NCI-H146 treated with DMSO at 0.1 percent for 48 hours (cell line): Measurements from ENCODE around the gene PALS2.
A peak's percentile ranks its signal among the peaks of the same experiment; 100 is the strongest.

ENCODE experiments used
- DNase-seq: peaks from one replicate; lab custom pipeline; 2025; ENCODE audit not compliant: unreplicated experiment; lab: John Stamatoyannopoulos, UW

Gene PALS2, protein sequence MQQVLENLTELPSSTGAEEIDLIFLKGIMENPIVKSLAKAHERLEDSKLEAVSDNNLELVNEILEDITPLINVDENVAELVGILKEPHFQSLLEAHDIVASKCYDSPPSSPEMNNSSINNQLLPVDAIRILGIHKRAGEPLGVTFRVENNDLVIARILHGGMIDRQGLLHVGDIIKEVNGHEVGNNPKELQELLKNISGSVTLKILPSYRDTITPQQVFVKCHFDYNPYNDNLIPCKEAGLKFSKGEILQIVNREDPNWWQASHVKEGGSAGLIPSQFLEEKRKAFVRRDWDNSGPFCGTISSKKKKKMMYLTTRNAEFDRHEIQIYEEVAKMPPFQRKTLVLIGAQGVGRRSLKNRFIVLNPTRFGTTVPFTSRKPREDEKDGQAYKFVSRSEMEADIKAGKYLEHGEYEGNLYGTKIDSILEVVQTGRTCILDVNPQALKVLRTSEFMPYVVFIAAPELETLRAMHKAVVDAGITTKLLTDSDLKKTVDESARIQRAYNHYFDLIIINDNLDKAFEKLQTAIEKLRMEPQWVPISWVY

DNA sequence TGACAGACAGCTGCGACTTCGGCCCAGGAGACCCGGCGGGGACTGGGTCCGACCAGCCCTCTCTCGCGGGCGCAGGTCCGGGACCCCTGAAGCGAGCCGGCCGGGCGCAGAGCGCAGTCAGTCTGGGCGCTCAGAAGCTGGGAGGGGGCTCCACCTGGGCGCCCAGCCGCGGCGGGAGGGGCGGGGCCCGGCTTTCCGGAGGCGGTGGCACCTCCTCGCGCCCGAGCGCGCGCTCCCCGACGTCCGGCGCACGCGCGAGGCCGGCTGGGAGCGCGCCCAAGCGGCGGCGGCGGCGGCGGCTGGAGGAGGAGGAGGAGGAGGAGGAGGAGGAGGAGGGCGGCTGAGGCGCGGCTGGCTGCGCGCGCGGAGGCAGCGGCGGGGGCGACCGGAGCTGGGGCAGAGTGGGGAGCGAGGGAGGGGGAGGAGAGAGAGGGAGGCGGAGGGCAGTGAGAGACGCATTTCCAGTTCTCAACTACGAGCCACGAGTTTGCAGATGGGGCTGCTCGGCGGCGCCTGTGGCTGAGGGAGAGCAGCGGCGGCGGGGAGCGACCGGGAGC is at the start of gene PALS2:
Gene PALS2 (plus strand): TSS at position 456 of the 557 bp plus-strand sequence. CDS start 50,216 bp downstream, outside the sequence.
- DNase-seq, result peak; percentile 85

DNA sequence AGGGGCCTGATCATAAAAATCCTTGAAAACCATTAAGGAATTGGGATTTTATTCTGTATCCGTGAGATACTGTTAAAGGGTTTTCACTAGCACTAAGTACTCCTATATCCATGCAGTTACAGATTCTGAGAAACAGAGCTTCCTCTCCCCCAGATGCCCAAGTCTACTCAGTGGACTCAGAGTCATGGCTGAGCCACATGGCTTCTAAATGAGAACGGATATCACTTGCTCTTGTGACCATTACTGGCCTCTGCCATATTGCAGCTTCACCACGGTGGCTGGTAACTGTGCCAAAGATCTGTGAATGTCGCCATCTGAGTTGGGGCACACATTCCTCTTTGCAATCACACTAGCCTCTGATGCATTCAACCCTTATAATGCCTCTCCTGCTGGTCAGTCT is 42.0 kb upstream of the PALS2 start:
- DNase-seq, result no peak

DNA sequence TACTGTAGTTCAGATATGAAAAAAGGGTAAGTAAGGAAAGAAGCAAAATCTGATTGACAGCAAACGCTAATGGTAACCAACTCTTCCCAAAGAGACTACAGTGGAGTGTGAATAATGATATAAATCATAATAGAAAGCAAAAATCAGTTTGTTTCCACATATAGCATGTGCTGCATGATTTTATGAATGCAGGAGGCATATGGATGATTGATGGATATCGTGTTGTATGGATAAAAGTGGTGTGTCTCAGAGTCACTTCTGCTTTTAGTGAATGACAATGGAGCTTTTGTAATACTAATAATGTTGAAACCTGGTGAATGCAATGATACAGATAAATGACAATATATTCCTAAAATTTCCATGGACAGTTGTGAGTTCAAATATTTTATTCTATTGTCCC is 36.6 kb upstream of the PALS2 start:
- no peak for DNase-seq

DNA sequence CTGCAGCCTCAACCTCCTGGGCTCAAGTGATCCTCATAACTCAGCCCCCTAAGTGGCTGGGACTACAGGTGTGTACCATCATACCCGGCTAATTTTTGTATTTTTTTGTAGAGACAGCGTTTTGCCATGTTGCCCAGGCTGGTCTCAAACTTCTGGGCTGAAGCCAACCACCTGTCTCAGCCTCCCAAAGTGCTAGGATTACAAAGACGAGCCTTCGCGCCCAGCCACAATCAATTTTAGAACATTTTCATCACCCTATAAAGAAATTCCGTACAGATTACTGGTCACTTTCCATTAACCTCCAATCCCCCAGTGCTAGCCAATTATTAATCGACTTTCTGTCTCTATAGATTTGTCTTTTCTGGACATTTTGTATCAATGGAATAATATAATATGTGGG is 32.3 kb upstream of the PALS2 start:
- no peak for DNase-seq

DNA sequence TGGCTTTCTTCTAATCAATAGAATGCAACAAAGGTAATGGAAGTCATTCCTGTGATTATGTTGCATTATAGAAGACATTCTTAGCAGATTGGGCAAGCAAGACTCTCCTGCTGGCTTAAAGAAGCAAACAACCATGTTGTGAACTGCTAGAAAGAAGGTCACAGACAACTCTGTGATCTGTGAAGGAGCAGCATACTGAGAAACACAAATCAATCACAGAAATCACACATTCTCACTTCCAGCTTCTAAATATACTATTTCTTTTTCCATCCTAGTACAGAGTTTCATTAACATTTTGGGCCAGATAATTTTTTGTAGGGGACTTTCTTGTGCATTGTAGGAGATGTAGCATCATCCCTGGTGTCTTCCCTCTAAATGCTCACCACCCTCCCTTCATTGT is 28.0 kb upstream of the PALS2 start:
- no peak for DNase-seq

DNA sequence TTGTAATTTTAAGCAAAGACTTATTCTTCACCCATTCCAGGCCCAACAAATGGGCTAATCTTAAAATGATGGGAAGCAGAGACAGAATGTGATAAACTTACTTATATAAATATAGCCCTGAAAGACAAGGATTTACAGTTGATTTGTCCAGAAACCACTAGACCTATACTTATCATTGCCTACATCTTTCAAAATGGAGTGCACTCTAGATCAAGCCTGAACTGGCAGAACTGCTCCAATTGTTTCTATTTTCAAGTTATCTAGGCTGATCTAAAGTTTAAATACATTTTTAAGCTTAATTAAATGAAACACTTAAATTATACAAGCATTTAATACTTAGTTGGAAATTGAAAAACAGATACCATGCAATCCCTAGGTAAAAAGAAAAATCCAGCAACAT is 24.9 kb upstream of the PALS2 start:
- no peak for DNase-seq

DNA sequence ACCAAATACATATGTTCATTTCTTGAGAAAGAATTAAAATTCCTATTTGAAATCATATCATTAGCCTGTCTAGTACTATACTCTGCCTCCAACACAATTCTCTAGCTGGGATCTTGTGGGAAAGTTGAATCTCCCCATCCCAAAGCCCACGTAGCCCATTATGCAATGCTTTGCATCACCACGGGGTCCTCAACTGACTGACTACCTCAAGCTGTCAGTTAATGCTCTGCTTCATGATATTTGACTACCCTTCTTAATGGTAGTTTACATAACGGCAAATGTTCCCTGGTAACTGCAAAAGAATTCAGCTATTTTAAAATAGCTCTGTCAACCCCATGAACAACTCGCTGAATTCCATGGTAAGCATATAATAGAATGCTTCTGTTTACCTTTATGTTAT is 23.3 kb upstream of the PALS2 start:
- DNase-seq, result no peak

DNA sequence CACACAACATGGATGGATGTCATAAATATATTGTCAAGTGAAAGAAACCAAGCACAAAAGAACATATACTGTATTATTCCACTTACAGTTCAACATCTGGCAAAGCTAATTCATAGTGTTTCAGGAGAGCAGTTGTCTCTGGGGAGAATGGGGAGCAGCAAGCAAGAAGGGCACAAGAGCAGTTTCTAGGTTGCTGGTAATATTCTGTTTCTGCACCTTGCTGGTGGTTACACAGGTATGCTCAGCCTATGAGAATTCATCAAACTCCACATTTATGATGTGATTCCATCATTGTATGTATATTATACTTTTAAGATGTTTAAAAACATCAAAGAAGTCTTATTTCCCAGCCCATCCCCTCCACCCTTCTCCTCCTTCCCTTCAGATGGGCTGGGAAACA is 18.1 kb upstream of the PALS2 start:
- no peak for DNase-seq

DNA sequence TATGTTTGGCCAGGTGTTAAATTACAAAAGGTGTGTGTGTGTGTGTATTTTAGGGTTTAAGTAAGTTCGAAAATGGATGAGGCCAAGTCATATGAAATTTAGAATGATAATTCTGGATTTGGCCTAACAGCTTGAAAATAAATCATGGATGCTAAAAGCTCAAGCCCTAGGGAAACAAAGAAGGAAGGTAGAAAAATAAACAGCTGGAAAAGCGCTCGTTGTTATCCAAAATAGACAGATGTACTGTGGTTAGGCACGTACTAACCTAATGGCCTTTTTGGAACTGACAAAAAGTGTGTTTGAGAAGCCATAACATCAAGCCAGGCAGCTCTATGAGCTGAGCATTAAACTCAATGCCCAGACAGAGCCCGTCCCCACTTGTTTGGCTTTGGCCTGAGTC is 17.5 kb upstream of the PALS2 start:
- no peak for DNase-seq

DNA sequence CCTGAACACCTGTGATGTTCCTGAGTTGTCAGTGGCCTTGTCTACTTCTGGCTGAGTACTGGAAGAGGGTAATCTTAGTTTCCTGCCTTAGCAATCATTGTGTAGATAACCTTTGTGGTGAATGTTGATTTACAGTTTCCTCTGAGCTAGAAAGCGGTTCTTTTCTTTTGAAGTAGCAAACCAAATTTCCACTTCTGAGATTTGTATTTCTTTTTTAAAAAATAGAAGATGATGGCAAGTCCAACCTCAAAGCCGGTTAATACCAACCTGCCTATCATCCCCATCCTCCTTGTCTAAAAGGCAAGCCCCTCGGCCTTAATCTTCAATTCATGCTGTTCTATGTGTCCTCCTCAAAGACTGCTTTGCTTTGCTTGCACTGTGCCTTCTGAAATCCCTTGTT is 12.5 kb upstream of the PALS2 start:
- no peak for DNase-seq

DNA sequence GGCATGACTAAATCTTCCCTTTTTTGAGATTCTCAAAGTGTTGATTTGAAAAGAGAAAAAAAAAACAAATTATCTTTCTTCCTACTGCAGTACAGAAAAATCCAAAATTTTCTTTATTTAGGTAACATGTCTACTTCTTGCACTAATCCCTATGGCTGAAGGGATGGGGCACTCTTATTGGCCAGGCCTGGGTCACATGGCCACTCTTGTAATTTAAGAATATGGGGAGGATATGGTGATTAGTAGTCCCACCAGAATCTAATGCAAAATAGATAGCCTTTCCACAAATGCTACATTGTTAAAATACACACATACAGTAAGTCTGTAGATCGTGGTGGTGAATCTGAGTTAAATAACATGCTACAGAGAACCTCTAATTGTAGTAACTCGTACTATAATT is 7.0 kb upstream of the PALS2 start:
- no peak for DNase-seq

DNA sequence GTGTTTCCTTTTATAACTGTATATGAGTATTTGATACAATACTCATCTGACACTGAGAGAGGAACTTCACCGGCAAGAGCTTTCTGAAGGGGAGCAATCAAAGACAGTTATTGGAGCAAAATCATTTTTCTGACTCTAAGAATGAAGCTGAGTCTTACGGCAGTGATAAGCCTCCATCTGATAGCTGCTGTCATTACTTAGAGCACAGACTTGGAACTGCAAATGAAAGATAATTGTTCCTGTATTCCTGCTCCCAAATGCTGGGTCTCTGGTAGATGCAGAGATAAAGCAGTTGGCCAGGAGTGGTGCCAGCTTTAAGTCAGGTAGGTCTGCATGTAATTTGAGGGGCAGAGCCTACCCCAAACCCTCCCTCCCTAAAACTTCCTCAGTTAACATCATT is 2.3 kb upstream of the PALS2 start:
- no peak for DNase-seq

DNA sequence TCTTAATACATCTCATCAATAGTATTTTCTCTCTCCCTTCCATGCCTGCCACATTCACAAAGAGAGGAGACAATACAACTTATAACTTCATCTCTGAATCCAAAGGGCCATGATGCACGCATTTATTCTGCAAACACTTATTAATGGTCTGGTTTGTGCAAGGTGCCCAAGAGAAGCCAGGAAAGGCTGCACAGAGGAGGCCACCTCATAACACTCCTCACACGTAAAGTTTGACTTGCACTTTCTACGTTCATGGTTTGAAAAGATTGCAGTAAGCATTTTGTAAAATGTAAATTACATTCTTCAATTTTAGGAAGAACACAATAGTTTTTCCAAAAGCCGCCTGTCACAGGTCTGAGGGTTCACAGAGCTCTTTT is 1.2 kb upstream of the PALS2 start:
- DNase-seq, result no peak

DNA sequence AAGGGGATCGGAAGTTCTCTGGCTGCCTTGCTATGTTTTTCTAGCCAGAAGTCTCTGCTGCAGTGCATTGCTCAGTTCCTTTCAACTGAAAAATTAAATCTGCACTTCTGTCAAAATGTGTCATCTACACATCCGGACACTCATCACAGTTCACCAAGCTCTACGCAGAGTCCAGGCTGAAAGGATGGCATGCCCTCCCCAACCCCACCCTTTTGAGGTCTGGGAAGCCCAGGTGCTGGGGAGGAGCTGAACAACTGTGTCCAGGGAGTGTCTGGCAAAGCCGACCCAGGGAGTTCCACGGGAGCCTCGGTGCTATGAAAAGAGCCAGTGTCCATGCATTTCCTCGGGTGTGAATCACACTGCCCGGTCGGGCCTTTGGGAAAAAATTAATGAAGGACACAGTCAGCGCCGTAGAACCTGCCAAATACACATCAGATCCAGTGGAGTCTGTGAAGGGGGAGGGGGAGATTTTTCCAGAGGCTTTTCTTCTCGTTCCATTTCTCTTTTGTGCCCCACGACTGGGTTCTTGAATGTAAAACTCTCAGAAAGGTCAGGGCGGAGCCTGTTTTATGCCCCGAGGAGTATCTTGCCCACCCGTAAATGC is 757 bp upstream of the PALS2 start:
- peak; percentile 41 for DNase-seq

DNA sequence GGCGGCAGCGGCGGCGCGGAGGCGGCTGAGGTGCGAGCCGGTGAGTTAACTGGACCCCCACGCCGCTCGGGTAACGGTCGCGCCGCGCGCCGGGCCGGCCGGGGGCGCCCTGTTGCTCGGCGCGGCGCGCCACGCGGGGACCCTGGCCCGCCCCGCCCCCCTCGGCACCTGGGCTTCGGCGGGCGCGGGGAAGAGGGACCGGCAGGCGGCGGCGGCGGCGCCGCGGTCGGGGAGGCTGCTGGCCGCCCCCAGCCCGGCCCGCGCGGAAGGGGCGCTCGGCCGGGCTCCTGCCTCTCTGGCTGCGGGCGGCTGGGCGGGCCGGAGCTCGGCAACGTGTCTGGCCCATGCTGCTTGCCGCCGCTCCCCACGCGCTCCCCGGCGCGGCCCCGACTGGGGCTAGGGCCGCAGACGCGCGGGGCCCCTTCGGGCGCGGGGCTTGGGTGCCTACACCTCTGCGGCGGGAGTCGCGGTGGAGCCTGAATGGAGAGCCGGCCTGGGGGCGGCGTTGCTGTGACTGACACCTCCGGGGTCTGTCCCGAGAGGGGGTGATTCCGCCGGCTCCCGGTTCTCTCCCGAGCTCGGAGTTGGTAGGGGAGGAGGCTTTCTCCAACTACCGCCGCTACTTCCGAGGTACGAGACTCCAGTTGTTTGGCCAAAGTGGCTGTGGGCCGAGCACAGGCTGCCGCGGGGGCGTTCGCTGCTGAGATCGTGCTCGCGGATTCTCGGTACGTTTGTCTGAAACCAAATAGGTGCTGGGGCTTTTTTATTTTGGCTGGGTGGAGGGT is 494 bp downstream of the PALS2 start:
- DNase-seq, result peak; percentile 45

DNA sequence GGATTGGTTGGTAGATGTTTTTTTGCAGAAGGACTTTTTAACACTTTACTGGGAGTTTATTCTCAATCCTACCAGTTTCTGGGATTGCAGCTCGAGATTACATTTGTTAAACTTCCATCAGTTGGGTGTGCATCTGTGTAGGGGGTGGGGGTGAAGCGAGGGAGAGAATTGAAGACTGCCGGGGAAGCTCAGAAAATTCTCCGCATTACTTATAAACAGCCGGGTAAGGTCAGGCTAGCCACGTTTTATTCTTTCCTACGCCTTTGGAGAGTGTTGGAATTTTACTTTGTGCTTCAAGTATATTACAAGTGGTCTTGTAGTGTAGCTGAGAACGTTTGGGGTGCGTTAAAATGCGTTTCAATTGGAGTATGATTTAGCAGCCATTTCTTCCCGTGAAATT is 1.1 kb downstream of the PALS2 start:
- no peak for DNase-seq

DNA sequence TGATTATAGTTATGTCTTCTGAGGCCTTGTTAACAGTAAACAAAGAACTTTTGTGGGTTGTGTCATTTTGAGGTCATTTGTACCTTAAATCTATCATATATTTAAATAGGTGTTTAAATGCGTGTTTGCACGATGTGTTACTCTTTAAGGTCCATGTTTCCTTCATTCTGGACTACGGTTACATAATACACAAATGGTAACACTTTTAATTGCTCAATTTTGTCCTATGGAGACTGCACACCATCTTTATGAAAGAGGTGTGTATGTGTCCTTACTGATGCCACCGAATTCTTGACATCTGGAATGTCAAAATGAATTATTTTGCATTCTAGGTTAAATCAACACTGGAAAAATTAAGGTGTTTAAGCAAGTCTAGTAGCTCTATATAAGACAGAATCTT is 1.7 kb downstream of the PALS2 start:
- no peak for DNase-seq

DNA sequence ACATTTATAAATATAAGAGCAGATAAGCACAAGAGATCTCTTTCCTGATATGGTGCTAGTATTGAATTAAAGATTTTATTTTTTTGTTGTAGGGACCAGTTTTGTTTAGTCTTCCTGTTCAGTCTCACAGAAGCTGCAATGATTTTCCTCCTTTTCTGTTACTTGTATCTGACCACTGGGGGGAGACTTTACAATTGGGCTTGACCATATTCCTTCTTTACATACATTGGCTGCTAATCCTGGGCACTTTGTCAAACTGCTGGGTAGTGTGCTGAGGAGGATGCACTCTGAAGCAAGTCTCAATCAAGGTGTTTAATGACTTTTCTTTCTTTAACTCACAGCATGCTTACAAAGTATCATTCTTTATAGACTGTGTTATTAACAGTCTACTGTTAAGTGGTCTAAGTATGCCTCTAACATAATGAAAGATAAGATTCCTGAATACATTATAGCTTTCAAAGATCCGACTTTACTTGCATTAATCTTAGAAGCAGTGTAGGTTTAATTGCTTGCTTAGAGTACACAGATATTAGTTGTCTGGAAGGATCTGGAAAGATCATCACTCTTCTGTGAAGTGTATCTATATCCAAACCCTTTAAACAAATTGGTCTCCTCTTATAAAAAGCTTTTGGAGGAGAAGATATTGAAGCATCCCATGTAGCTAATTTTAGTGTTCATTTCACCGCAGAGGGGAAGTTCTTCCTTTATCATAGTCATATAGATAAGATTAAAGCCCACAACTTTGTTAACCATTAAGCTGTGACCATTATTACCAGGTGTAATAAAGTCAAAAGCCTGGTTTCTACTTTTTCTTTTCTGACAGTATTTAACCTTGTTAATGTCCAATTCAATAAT is 3.1 kb downstream of the PALS2 start:
- peak; percentile 59 for DNase-seq

DNA sequence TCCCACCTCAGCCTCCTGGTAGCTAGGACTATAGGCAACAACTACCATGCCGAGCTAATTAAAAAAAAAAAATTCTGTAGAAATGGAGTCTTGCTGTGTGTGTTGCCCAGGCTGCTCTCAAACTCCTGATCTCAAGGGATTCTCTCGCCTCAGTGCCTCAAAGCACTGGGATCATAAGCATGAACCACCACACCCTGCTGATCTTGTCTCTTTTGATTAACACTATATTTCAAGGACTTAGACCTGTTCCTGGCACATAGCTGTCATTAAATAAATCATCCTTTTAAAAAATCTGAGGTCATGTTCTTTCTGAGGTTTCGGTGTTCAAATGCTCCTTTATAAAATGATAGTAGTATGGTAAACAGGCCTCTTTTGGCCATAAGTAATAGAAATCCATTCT is 4.8 kb downstream of the PALS2 start:
- no peak for DNase-seq

DNA sequence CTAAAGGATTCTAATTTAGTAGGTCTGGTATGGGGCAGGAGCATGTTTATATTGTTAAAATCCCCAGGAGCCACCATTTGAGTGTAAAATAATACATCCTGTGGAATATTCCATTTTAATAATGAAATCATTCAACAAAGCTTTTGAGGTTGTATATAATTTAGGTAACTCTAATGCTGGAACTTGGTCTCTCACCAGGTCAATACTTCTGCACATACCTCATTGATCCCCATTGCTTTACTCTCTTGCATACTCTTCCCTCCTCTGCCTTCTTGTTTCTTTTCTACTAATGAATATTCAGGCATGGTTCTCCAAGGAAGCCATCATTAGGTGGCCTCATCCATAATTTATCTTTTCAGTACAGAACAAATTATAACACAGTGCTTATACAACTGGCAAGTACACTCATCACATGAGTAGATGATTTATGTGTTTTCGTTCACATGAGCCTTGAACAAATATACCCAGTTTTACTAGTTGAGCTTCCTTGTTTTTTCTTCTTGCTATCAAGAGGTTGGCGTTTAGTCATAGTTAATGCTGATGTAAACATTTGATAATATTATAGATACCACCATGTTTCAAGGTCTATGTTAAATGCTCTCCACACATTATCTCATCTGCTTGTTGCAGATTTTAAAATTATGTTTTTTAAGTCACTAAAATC is 7.2 kb downstream of the PALS2 start:
- peak; percentile 63 for DNase-seq
